Natural killer cell (primary cell): Measurements from ENCODE around the gene CAMK2D. TPM values are rescaled to one million over a fixed set of nuclear protein-coding genes. Genes with fewer than 3 reads are reported as not detected.

ENCODE experiments used
- ATAC-seq, 3 donors: fragments of 150-1000 bp in 2 of 3; fragments of 200-7000 bp in 1 of 3; cut with Tn5 transposase; 1 replicate in 1 of 3; 2 replicates in 2 of 3; pipeline ENCODE4 v1.10.0; 2021; ENCODE audit warnings: mild to moderate bottlenecking in 2 of 3, moderate library complexity in 2 of 3
- DNase-seq, 2 donors: peaks; one replicate each; pipeline versions ENCODE4 v3.0.0 to v3.0.0-alpha.2; 2013 to 2021; ENCODE audit warnings: mixed read lengths in 1 of 2
- H3K27ac ChIP-seq: one replicate; pipeline ENCODE4 v1.5.1; 2013; ENCODE audit warnings: mild to moderate bottlenecking, low read length
- H3K27me3 ChIP-seq: one replicate; pipeline ENCODE4 v1.6.1; 2013; ENCODE audit warnings: low read length; ENCODE audit not compliant: control insufficient read depth, insufficient read depth
- H3K36me3 ChIP-seq: one replicate; pipeline ENCODE4 v1.6.1; 2013; ENCODE audit warnings: low read length; ENCODE audit not compliant: control insufficient read depth, insufficient read depth
- H3K4me1 ChIP-seq: one replicate; pipeline ENCODE4 v1.6.1; 2013; ENCODE audit warnings: low read length; ENCODE audit not compliant: control insufficient read depth, insufficient read depth
- H3K4me3 ChIP-seq: one replicate; pipeline ENCODE4 v1.5.1; 2013; ENCODE audit warnings: low read length
- H3K9me3 ChIP-seq: one replicate; pipeline ENCODE4 v1.6.1; 2013; ENCODE audit warnings: low read length; ENCODE audit not compliant: control insufficient read depth, insufficient read depth
- H3K27ac Mint-ChIP-seq, 2 donors: one replicate each; pipeline ENCODE4 v1.8.0; 2022; ENCODE audit warnings: mild to moderate bottlenecking in 2 of 2, mixed read lengths in 2 of 2, moderate library complexity in 1 of 2
- H3K27me3 Mint-ChIP-seq, 2 donors: one replicate each; pipeline ENCODE4 v1.8.0; 2022; ENCODE audit warnings: low read depth in 2 of 2, mixed read lengths in 2 of 2
- H3K36me3 Mint-ChIP-seq: one replicate; pipeline ENCODE4 v1.8.0; 2022; ENCODE audit warnings: mixed read lengths
- H3K4me1 Mint-ChIP-seq, 2 donors: one replicate each; pipeline ENCODE4 v1.8.0; 2022; ENCODE audit warnings: mixed read lengths in 2 of 2
- H3K4me3 Mint-ChIP-seq: one replicate; pipeline ENCODE4 v1.8.0; 2022; ENCODE audit warnings: mild to moderate bottlenecking, moderate library complexity, mixed read lengths
- H3K9me3 Mint-ChIP-seq, 2 donors: one replicate each; pipeline ENCODE4 v1.8.0; 2022; ENCODE audit warnings: mixed read lengths in 2 of 2
- WGBS: methylation state at CpG from one replicate; pipeline ENCODE4 v1.1.7; 2013; ENCODE audit warnings: missing lambda C conversion rate; ENCODE audit not compliant: insufficient coverage; 5-methylcytosine and 5-hydroxymethylcytosine counted together
- intact Hi-C: fragments of 100-400 bp; cut with micrococcal nuclease; formaldehyde crosslinking; loops from one replicate; pipeline ENCODE4 v1.14.2; 2022
- total RNA-seq, 4 donors: library from RNA; stranded (reverse); fragments of 120-200 nt in 1 of 4; gene quantifications; one replicate each; pipeline versions ENCODE4 v1.2.3 to v1.2.4, GENCODE V29; 2013 to 2022
- TF ChIP-seq, protein P1 (sequence below): fragments of 200-600 bp; IDR thresholded peaks from one replicate; pipeline ENCODE4 v1.8.0; 2022; ENCODE audit warnings: antibody characterized with exemption

CAMK2D gene
- total RNA-seq, 3 donors from 2014 or later (not counting 1 experiment from before 2014, with no cell fraction given), result 31.6 to 40.1 (median 34.5) TPM

DNA sequence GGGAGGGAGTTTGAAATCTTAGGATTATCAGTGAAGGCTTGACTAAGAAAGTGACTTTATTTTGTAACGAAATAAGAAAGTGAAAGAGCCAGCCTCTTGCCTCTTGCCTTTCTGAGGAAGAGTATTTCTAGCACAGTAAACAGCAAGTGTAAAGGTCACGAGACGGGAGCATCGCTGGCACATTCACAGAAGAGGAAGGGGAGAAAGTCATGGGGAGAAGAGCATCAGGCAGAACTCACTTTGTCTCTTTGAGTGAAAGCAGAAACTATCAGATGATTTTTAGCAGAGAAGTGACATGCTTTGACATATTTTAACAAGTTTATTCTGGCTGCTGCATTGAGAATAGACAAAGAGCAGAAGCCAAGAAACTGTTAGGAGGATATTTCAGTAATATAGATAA, 313.8 kb downstream of the CAMK2D start:
- Mint-ChIP-seq H3K9me3 (no peaks in the 10 kb centered on the region), H3K27ac (no peak overlapping the region), H3K36me3 (no peaks in the 10 kb centered on the region), H3K4me1 (peaks cover 7% of the 10 kb centered on the region in 2 donors), H3K27me3 (no peaks in the 10 kb centered on the region), H3K4me3 (no peak overlapping the region)
- DNase-seq (no peak), ATAC-seq (no peak)
- Histone ChIP-seq H3K4me1 (no peaks in the 10 kb centered on the region), H3K36me3 (no peaks in the 10 kb centered on the region), H3K27me3 (no peaks in the 10 kb centered on the region), H3K27ac (no peak overlapping the region), H3K4me3 (no peak overlapping the region), H3K9me3 (no peaks in the 10 kb centered on the region)
- intact Hi-C loops, result no loop called here
- TF ChIP-seq, protein P1, sequence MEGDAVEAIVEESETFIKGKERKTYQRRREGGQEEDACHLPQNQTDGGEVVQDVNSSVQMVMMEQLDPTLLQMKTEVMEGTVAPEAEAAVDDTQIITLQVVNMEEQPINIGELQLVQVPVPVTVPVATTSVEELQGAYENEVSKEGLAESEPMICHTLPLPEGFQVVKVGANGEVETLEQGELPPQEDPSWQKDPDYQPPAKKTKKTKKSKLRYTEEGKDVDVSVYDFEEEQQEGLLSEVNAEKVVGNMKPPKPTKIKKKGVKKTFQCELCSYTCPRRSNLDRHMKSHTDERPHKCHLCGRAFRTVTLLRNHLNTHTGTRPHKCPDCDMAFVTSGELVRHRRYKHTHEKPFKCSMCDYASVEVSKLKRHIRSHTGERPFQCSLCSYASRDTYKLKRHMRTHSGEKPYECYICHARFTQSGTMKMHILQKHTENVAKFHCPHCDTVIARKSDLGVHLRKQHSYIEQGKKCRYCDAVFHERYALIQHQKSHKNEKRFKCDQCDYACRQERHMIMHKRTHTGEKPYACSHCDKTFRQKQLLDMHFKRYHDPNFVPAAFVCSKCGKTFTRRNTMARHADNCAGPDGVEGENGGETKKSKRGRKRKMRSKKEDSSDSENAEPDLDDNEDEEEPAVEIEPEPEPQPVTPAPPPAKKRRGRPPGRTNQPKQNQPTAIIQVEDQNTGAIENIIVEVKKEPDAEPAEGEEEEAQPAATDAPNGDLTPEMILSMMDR, result no peak
- 76% methylated on average over 4 of the region's 4 CpGs for WGBS

DNA sequence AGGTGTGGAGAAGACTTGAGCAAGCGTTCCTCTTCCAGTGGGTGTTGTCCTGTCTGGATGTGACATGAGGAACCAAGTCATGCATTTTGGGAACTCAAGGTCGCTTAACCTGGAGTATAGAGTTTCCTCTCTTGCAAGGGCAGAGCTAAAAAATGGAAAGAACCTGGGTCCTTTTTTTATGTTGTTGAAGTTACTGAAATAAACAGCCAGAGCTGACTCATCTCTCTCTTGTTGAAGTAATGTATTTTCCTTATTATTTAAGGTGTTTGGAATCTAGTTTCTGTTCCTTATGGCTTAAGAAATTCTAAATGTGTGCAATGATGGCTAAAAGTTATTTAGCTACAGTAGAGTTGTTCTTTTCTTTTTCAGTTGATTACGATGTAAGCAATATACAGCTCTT, 314.5 kb downstream of the CAMK2D start:
- ATAC-seq, result no peak
- Histone ChIP-seq H3K4me3 (no peak overlapping the region), H3K27ac (no peak overlapping the region), H3K36me3 (no peaks in the 10 kb centered on the region), H3K4me1 (no peaks in the 10 kb centered on the region), H3K9me3 (no peaks in the 10 kb centered on the region), H3K27me3 (no peaks in the 10 kb centered on the region)
- H3K27ac Mint-ChIP-seq, result no peak overlapping the region
- WGBS, result 82% methylated on average over 2 of the region's 3 CpGs
- no peak overlapping the region for H3K4me3 Mint-ChIP-seq
- intact Hi-C loops, result no loop called here
- no peaks in the 10 kb centered on the region for H3K36me3 Mint-ChIP-seq
- DNase-seq, result no peak
- H3K9me3 Mint-ChIP-seq, result no peaks in the 10 kb centered on the region
- peaks cover 7% of the 10 kb centered on the region in 2 donors for H3K4me1 Mint-ChIP-seq
- TF ChIP-seq, protein P1, result no peak
- H3K27me3 Mint-ChIP-seq, result peaks cover 3 to 6% of the 10 kb centered on the region in 2 donors

DNA sequence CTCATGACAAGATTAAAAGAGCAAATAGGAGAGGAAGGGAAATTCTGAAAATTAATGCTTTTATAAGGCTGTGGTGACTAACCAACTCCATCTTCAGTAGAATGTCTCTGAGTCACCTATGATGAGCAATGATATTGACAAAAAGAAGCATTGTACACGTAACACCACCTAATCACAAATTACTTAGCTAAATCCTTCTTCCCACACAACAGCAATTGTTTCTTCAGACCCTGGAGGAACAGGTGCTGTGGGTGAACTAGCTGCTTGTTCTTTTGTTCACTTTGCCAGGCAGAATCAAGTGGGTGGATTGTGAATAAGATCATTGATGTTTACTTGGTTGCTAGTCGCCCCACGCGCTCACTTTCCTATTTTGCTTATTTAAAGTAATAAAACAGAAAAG, 315.5 kb downstream of the CAMK2D start:
- Histone ChIP-seq H3K4me3 (no peak overlapping the region), H3K9me3 (no peaks in the 10 kb centered on the region), H3K27ac (no peak overlapping the region), H3K36me3 (no peaks in the 10 kb centered on the region), H3K4me1 (no peaks in the 10 kb centered on the region), H3K27me3 (no peaks in the 10 kb centered on the region)
- intact Hi-C loops, result no loop called here
- WGBS, result 90% methylated on average over 1 of the region's 4 CpGs
- TF ChIP-seq, protein P1, result no peak
- ATAC-seq, result no peak
- no peak overlapping the region for H3K4me3 Mint-ChIP-seq
- H3K27ac Mint-ChIP-seq, result no peak overlapping the region
- peaks cover 6 to 9% of the 10 kb centered on the region in 2 donors for H3K27me3 Mint-ChIP-seq
- DNase-seq, result no peak
- H3K9me3 Mint-ChIP-seq, result no peaks in the 10 kb centered on the region
- H3K36me3 Mint-ChIP-seq, result no peaks in the 10 kb centered on the region
- H3K4me1 Mint-ChIP-seq, result peaks cover 7% of the 10 kb centered on the region in 2 donors

DNA sequence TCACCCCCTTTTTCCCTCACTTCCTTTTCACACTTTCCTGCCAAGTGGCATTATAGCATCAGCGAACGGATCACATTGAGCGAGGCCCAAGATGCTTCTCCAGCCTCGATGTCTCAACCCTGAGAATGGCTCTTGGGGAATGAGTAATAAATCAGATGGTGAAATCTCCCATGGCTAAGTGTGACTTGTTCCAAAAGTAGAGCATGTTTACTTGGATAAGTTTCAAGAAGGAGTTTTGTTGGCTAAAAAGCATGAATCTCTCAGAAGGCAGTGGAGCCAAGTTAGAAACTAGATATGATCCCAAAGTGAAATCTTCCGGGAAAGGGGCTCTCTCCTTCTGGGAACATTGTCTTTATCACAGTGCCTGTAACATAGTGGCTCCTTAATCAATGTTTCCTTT, 316.3 kb downstream of the CAMK2D start:
- Histone ChIP-seq H3K9me3 (no peaks in the 10 kb centered on the region), H3K4me1 (no peaks in the 10 kb centered on the region), H3K27me3 (no peaks in the 10 kb centered on the region), H3K4me3 (no peak overlapping the region), H3K27ac (no peak overlapping the region), H3K36me3 (no peaks in the 10 kb centered on the region)
- Mint-ChIP-seq H3K4me3 (no peak overlapping the region), H3K27ac (no peak overlapping the region), H3K9me3 (no peaks in the 10 kb centered on the region), H3K4me1 (peaks cover 7% of the 10 kb centered on the region in 2 donors), H3K36me3 (no peaks in the 10 kb centered on the region), H3K27me3 (peaks cover 6 to 9% of the 10 kb centered on the region in 2 donors)
- TF ChIP-seq, protein P1, result no peak
- intact Hi-C loops, result no loop called here
- DNase-seq, result no peak
- 94% methylated on average over 5 of the region's 5 CpGs for WGBS
- ATAC-seq, result no peak
